SK-N-SH (cell line): ENCODE results near the gene SNAI3. TPM values are rescaled to one million over a fixed set of nuclear protein-coding genes. Genes with fewer than 3 reads are reported as not detected.

Source experiments
- CTCF ChIA-PET: fragments of 300-600, 350-600 bp; formaldehyde crosslinking; extraction: SDS; loops from one replicate; lab custom pipeline; 2021; lab: Yijun Ruan, JAX
- POLR2A ChIA-PET: fragments of 350-600 bp; sonication (Branson Sonifier 250); formaldehyde crosslinking; extraction: SDS; loops from one replicate; lab custom pipeline; 2020; ENCODE audit warnings: antibody characterized with exemption, inconsistent platforms; lab: Yijun Ruan, JAX
- DNase-seq: peaks from one replicate; pipeline ENCODE4 v3.0.0; 2012
- H2AFZ ChIP-seq: fragments of 200-600 bp; sonication (generic); 2 replicates; pipeline ENCODE4 v1.8.1; 2016; ENCODE audit warnings: antibody characterized with exemption, mild to moderate bottlenecking, low read depth
- H3F3A ChIP-seq: fragments of 200-600 bp; sonication (generic); replicated peaks from 2 replicates; pipeline ENCODE3; 2016; ENCODE audit warnings: antibody characterized with exemption, mild to moderate bottlenecking; ENCODE audit not compliant: insufficient read depth
- H3K27ac ChIP-seq, 2 experiments: fragments of 200-500 bp in 1 of 2; fragments of 200-600 bp in 1 of 2; sonication (Bioruptor generic) in 1 of 2; sonication (generic), shearing (Covaris generic) in 1 of 2; 2 replicates each; pipeline versions ENCODE4 v1.5.1 to v1.6.1; 2014 to 2016; ENCODE audit warnings: low read depth in 2 of 2, inconsistent platforms in 1 of 2, low read length in 1 of 2, mild to moderate bottlenecking in 1 of 2, mixed read lengths in 1 of 2
- H3K27me3 ChIP-seq: fragments of 200-600 bp; sonication (generic), shearing (Covaris generic); 2 replicates; pipeline ENCODE4 v1.6.1; 2016; ENCODE audit warnings: mixed run types; ENCODE audit not compliant: insufficient read depth
- H3K36me3 ChIP-seq, 2 experiments: fragments of 200-500 bp in 1 of 2; fragments of 200-600 bp in 1 of 2; sonication (Bioruptor generic) in 1 of 2; sonication (generic) in 1 of 2; replicated peaks in 1 of 2; 2 replicates each; pipeline versions ENCODE3 to v1.5.1; 2014 to 2016; ENCODE audit warnings: low read length in 1 of 2, mild to moderate bottlenecking in 1 of 2; ENCODE audit not compliant: insufficient read depth in 2 of 2, control insufficient read depth in 1 of 2
- H3K4me1 ChIP-seq, 2 experiments: fragments of 200-500 bp in 1 of 2; fragments of 200-600 bp in 1 of 2; sonication (Bioruptor generic) in 1 of 2; sonication (generic), shearing (Covaris generic) in 1 of 2; 2 replicates each; pipeline versions ENCODE4 v1.5.1 to v1.6.1; 2014 to 2016; ENCODE audit warnings: low read depth in 1 of 2, low read length in 1 of 2, mixed run types in 1 of 2; ENCODE audit not compliant: insufficient read depth in 2 of 2, control insufficient read depth in 1 of 2
- H3K4me2 ChIP-seq: fragments of 200-600 bp; sonication (generic), shearing (Covaris generic); 2 replicates; pipeline ENCODE4 v1.6.1; 2017; ENCODE audit warnings: mixed run types
- H3K4me3 ChIP-seq, 2 experiments: fragments of 200-500 bp in 1 of 2; fragments of 200-600 bp in 1 of 2; sonication (Bioruptor generic) in 1 of 2; sonication (generic), shearing (Covaris generic) in 1 of 2; 2 replicates each; pipeline versions ENCODE4 v1.5.1 to v1.8.1; 2014 to 2016; ENCODE audit warnings: low read depth in 2 of 2, inconsistent platforms in 1 of 2, low read length in 1 of 2, mild to moderate bottlenecking in 1 of 2, mixed read lengths in 1 of 2, moderate library complexity in 1 of 2
- H3K79me2 ChIP-seq: fragments of 200-600 bp; sonication (generic); 2 replicates; pipeline ENCODE4 v1.8.1; 2017; ENCODE audit warnings: mild to moderate bottlenecking; ENCODE audit not compliant: insufficient read depth
- H3K9ac ChIP-seq: fragments of 200-600 bp; sonication (generic); 2 replicates; pipeline ENCODE4 v1.6.1; 2017; ENCODE audit warnings: mixed run types
- H3K9me2 ChIP-seq: fragments of 200-600 bp; sonication (generic); 2 replicates; pipeline ENCODE4 v1.6.1; 2017; ENCODE audit warnings: mixed run types
- H3K9me3 ChIP-seq: fragments of 200-600 bp; sonication (generic); 2 replicates; pipeline ENCODE4 v1.6.1; 2017; ENCODE audit warnings: mixed run types, mild to moderate bottlenecking, moderate library complexity
- H4K20me1 ChIP-seq: fragments of 200-600 bp; sonication (generic); 2 replicates; pipeline ENCODE4 v1.6.1; 2017; ENCODE audit warnings: mild to moderate bottlenecking, mixed run types; ENCODE audit not compliant: insufficient read depth
- CHD2 ChIP-seq: fragments of 150-350 bp; IDR thresholded peaks from 2 replicates; pipeline ENCODE4 v1.6.1; 2018; ENCODE audit warnings: low read length; ENCODE audit not compliant: partially characterized antibody
- EP300 ChIP-seq, 2 experiments: IDR thresholded peaks; 2 replicates each; pipeline versions ENCODE4 v1.4.0 to v1.6.1; 2012; ENCODE audit warnings: borderline replicate concordance in 1 of 2, low read depth in 1 of 2, low read length in 1 of 2
- FOSL2 ChIP-seq: IDR thresholded peaks from 2 replicates; pipeline ENCODE4 v1.4.0; 2012; ENCODE audit warnings: low read depth, mild to moderate bottlenecking, moderate library complexity, borderline replicate concordance
- FOXJ3 ChIP-seq: sonication (generic); formaldehyde crosslinking; IDR thresholded peaks from 2 replicates; pipeline ENCODE4 v1.5.1; 2020; ENCODE audit warnings: mild to moderate bottlenecking, missing genetic modification reagents
- GABPA ChIP-seq: IDR thresholded peaks from 2 replicates; pipeline ENCODE4 v1.4.0; 2012; ENCODE audit warnings: low read depth, mild to moderate bottlenecking
- JUND ChIP-seq: IDR thresholded peaks from 2 replicates; pipeline ENCODE4 v1.4.0; 2012
- MXI1 ChIP-seq: IDR thresholded peaks from 2 replicates; pipeline ENCODE4 v1.6.1; 2012; ENCODE audit warnings: mild to moderate bottlenecking, low read depth, low read length, improper control_type of control experiment
- NFIC ChIP-seq: IDR thresholded peaks from 2 replicates; pipeline ENCODE4 v1.4.0; 2012; ENCODE audit warnings: borderline replicate concordance
- NRF1 ChIP-seq: IDR thresholded peaks from 2 replicates; pipeline ENCODE4 v1.6.1; 2012; ENCODE audit warnings: low read depth, mild to moderate bottlenecking, low read length
- PBX3 ChIP-seq: IDR thresholded peaks from 2 replicates; pipeline ENCODE4; 2012
- POLR2AphosphoS5 ChIP-seq: IDR thresholded peaks from 2 replicates; pipeline ENCODE4 v1.6.1; 2012; ENCODE audit warnings: low read depth, low read length
- RAD21 ChIP-seq: IDR thresholded peaks from 2 replicates; pipeline ENCODE4 v1.6.1; 2012; ENCODE audit warnings: mild to moderate bottlenecking, low read length
- SIN3A ChIP-seq: IDR thresholded peaks from 2 replicates; pipeline ENCODE4 v1.6.1; 2012; ENCODE audit warnings: low read depth, mild to moderate bottlenecking, low read length, moderate library complexity, borderline replicate concordance
- USF1 ChIP-seq: IDR thresholded peaks from 2 replicates; pipeline ENCODE4 v1.4.0; 2012; ENCODE audit warnings: low read depth, borderline replicate concordance
- USF2 ChIP-seq: fragments of 150-350 bp; IDR thresholded peaks from 2 replicates; pipeline ENCODE4 v1.6.1; 2017; ENCODE audit warnings: antibody characterized with exemption, low read length, low read depth, borderline replicate concordance
- YY1 ChIP-seq: IDR thresholded peaks from 2 replicates; pipeline ENCODE4 v1.4.0; 2012; ENCODE audit warnings: low read depth, mild to moderate bottlenecking
- WGBS: methylation state at CpG from one replicate; pipeline ENCODE4 v1.1.6; 2017; ENCODE audit warnings: low lambda C conversion rate; 5-methylcytosine and 5-hydroxymethylcytosine counted together
- polyA plus RNA-seq, 3 experiments: library from polyadenylated mRNA; depleted of rRNA; stranded (reverse); fragments of >200 nt; gene quantifications; 2 replicates each; pipeline ENCODE4 v1.2.3, GENCODE V29; 2012

The SNAI3 gene
- polyA plus RNA-seq, 1 of the 3 experiments (the other 2 are of a cell fraction) = 0.03 TPM

- Histone ChIP-seq H3F3A (no peaks in the 10 kb centered on the region), H3K36me3 (peaks cover 0 to 19% of the 10 kb centered on the region in 2 experiments), H2AFZ (no peak overlapping the region), H3K4me2 (no peak overlapping the region), H4K20me1 (no peaks in the 10 kb centered on the region), H3K9me3 (no peaks in the 10 kb centered on the region), H3K27ac (no peak overlapping the region), H3K4me3 (no peak overlapping the region), H3K79me2 (no peaks in the 10 kb centered on the region), H3K4me1 (no peaks in the 10 kb centered on the region), H3K9me2 (no peaks in the 10 kb centered on the region), H3K9ac (no peak overlapping the region), H3K27me3 (no peaks in the 10 kb centered on the region)
- ChIA-PET POLR2A (no interaction called here), CTCF (interaction anchor here (1.0 kb wide), 1 partner anchor 22 kb away, joined by 3 read pairs; no protein-coding TSS in a partner anchor)
- 78% methylated on average over 19 of the region's 39 CpGs for WGBS
- TF ChIP-seq JUND (no peak), PBX3 (no peak), RAD21 (no peak), USF1 (no peak), EP300 (IDR thresholded peaks at IDR 0.05; ENCODE audit: borderline replicate concordance in 1 of 2, low read depth in 1 of 2, low read length in 1 of 2) (no peak)
- DNase-seq = no peak
These were observed 7.3 kb upstream of the SNAI3 start for GRCh38 chr16:88693420-88694177.

GRCh38 chr16:88692861-88693260 is 6.6 kb upstream of the SNAI3 start:
- Histone ChIP-seq H4K20me1 (no peaks in the 10 kb centered on the region), H3K9me2 (no peaks in the 10 kb centered on the region), H3K27ac (no peak overlapping the region), H3K4me3 (no peak overlapping the region), H3F3A (no peaks in the 10 kb centered on the region), H3K9me3 (no peaks in the 10 kb centered on the region), H3K27me3 (no peaks in the 10 kb centered on the region; the same call in 1 of the 2 replicates), H2AFZ (no peak overlapping the region), H3K4me1 (peaks cover 0 to 2% of the 10 kb centered on the region in 2 experiments; a peak in 1 of 4 replicates), H3K4me2 (no peak overlapping the region), H3K9ac (no peak overlapping the region), H3K79me2 (no peaks in the 10 kb centered on the region), H3K36me3 (peaks cover 0 to 12% of the 10 kb centered on the region in 2 experiments)
- WGBS = 82% methylated on average over 10 of the region's 10 CpGs
- ChIA-PET CTCF (no interaction called here), POLR2A (no interaction called here)
- no peak for DNase-seq
- TF ChIP-seq JUND = no peak
- TF ChIP-seq PBX3 = no peak
- no peak for TF ChIP-seq FOXJ3 (CRISPR knock-in tag)
- no peak for TF ChIP-seq EP300 (IDR thresholded peaks at IDR 0.05; ENCODE audit: borderline replicate concordance in 1 of 2, low read depth in 1 of 2, low read length in 1 of 2)
- TF ChIP-seq POLR2AphosphoS5 = no peak
- no peak for TF ChIP-seq USF1
- TF ChIP-seq YY1 = no peak
- no peak for TF ChIP-seq FOSL2
- TF ChIP-seq GABPA = no peak
- TF ChIP-seq SIN3A = no peak
- TF ChIP-seq NFIC = no peak
- TF ChIP-seq CHD2 = no peak
- no peak for TF ChIP-seq USF2
- TF ChIP-seq NRF1 = no peak
- no peak for TF ChIP-seq MXI1
